GM19238 (cell line): ENCODE results near the gene MLLT10.

Experiments used
- DNase-seq: peaks from one replicate; pipeline ENCODE4 v3.0.0; 2011; ENCODE audit warnings: low spot score; ENCODE audit not compliant: insufficient read length

Gene MLLT10

GRCh38 chr10:21764466-21765189, 230.6 kb downstream of the MLLT10 start:
- DNase-seq, result no peak

- DNase-seq, result no peak
Measured at GRCh38 chr10:21769041-21769440, 235.0 kb downstream of the MLLT10 start.

GRCh38 chr10:21771219-21771618, 237.2 kb downstream of the MLLT10 start:
- no peak for DNase-seq

GRCh38 chr10:21776883-21777282, 242.9 kb downstream of the MLLT10 start:
- DNase-seq, result no peak

- no peak for DNase-seq
Measured at GRCh38 chr10:21791276-21791675, 257.2 kb downstream of the MLLT10 start.
